GM12878 (cell line): Measurements from ENCODE around the gene TMEM14C. TPM values are rescaled to one million over a fixed set of nuclear protein-coding genes. Genes with fewer than 3 reads are reported as not detected.

Source experiments
- ATAC-seq: fragments of 200-7000 bp; cut with Tn5 transposase; 3 replicates; pipeline ENCODE4 v1.9.1; 2020; ENCODE audit warnings: mild to moderate bottlenecking, moderate library complexity
- BruUV-seq: library from RNA; stranded (reverse); fragments of 400-500 nt; replicated peaks from 2 replicates; lab custom pipeline; 2021; lab: Mats Ljungman, UMichigan
- CTCF ChIA-PET: fragments of 300-600 bp; sonication (Branson Sonifier 250); formaldehyde crosslinking; extraction: SDS; loops from one replicate; lab custom pipeline; 2021; ENCODE audit warnings: inconsistent platforms; lab: Yijun Ruan, JAX
- POLR2A ChIA-PET: fragments of 350-600 bp; formaldehyde crosslinking; extraction: SDS; loops from one replicate; lab custom pipeline; 2021; ENCODE audit warnings: inconsistent platforms; lab: Charles Lee
- RAD21 ChIA-PET: fragments of 300-600 bp; sonication (Branson Sonifier 250); formaldehyde crosslinking; loops from one replicate; lab custom pipeline; 2023; ENCODE audit warnings: antibody characterized with exemption; ENCODE audit not compliant: unreplicated experiment; lab: Charles Lee
- SMC1A ChIA-PET: fragments of 300-600 bp; sonication (Branson Sonifier 250); formaldehyde crosslinking; loops from one replicate; lab custom pipeline; 2023; ENCODE audit not compliant: unreplicated experiment, uncharacterized antibody; lab: Charles Lee
- DNase-seq: peaks from one replicate; pipeline ENCODE4 v3.0.0-alpha.2; 2011; ENCODE audit warnings: low read depth, low spot score
- FAIRE-seq: peaks from 3 replicates; lab custom pipeline; 2011; peaks lifted over from hg19 to GRCh38; lab: Jason Lieb, UNC
- H2AFZ ChIP-seq: 2 replicates; pipeline ENCODE4 v1.6.0; 2011; ENCODE audit warnings: low read depth, low read length, control low read depth; ENCODE audit not compliant: control insufficient read depth
- H3K27ac ChIP-seq: 2 replicates; pipeline ENCODE4 v1.5.1; 2011; ENCODE audit warnings: control low read depth; ENCODE audit not compliant: control insufficient read depth, insufficient read depth
- H3K27me3 ChIP-seq, 2 experiments: replicated peaks in 1 of 2; 2 replicates each; pipeline versions ENCODE4 v1.6.0 to v1.6.1; 2011; ENCODE audit warnings: low read length in 1 of 2; ENCODE audit not compliant: control insufficient read depth in 2 of 2, insufficient read depth in 2 of 2
- H3K36me3 ChIP-seq, 2 experiments: 2 replicates each; pipeline ENCODE4 v1.5.1; 2011; ENCODE audit warnings: low read length in 1 of 2; ENCODE audit not compliant: control insufficient read depth in 2 of 2, insufficient read depth in 2 of 2
- H3K4me1 ChIP-seq: 2 replicates; pipeline ENCODE4 v1.6.1; 2011; ENCODE audit warnings: mild to moderate bottlenecking, low read length, moderate library complexity, mixed read lengths; ENCODE audit not compliant: control insufficient read depth, insufficient read depth
- H3K4me2 ChIP-seq: 2 replicates; pipeline ENCODE4 v1.6.0; 2011; ENCODE audit warnings: control low read depth; ENCODE audit not compliant: control insufficient read depth, insufficient read depth
- H3K4me3 ChIP-seq: fragments of 200-600 bp; sonication (generic); 2 replicates; pipeline ENCODE4 v1.5.1; 2016
- H3K79me2 ChIP-seq: 2 replicates; pipeline ENCODE4 v1.6.0; 2011; ENCODE audit warnings: low read length; ENCODE audit not compliant: control insufficient read depth, insufficient read depth
- H3K9ac ChIP-seq: 2 replicates; pipeline ENCODE4 v1.8.0; 2011; ENCODE audit warnings: low read length, control low read depth, mixed read lengths; ENCODE audit not compliant: control insufficient read depth, insufficient read depth
- H3K9me3 ChIP-seq: replicated peaks from 3 replicates; pipeline ENCODE4 v1.5.1; 2011; ENCODE audit warnings: mild to moderate bottlenecking, low read length; ENCODE audit not compliant: control insufficient read depth, insufficient read depth
- H4K20me1 ChIP-seq: 2 replicates; pipeline ENCODE4 v1.6.0; 2011; ENCODE audit not compliant: control insufficient read depth, insufficient read depth
- CEBPZ ChIP-seq: fragments of 150-350 bp; IDR thresholded peaks from 2 replicates; pipeline ENCODE4 v1.6.1; 2016; ENCODE audit warnings: low read depth, low read length
- JUND ChIP-seq: IDR thresholded peaks from 2 replicates; pipeline ENCODE4 v1.6.1; 2012; ENCODE audit warnings: low read depth, mild to moderate bottlenecking, low read length, improper control_type of control experiment, moderate library complexity
- SP1 ChIP-seq: IDR thresholded peaks from one replicate; pipeline ENCODE4 v1.6.1; 2011; ENCODE audit warnings: low read depth, low read length
- SPI1 ChIP-seq: IDR thresholded peaks from 2 replicates; pipeline ENCODE4 v1.6.1; 2011; ENCODE audit warnings: low read depth, mild to moderate bottlenecking, low read length, moderate library complexity, borderline replicate concordance; ENCODE audit not compliant: insufficient read depth
- TAF1 ChIP-seq: IDR thresholded peaks from 2 replicates; pipeline ENCODE4 v1.6.1; 2011; ENCODE audit warnings: mild to moderate bottlenecking, low read depth, low read length, borderline replicate concordance
- WGBS: methylation state at CpG from one replicate; pipeline ENCODE4 v1.1.6; 2016; ENCODE audit warnings: low lambda C conversion rate; ENCODE audit not compliant: insufficient replicate concordance, insufficient coverage; ENCODE audit errors: missing lambda C conversion rate; 5-methylcytosine and 5-hydroxymethylcytosine counted together
- in situ Hi-C: fragments of 300-500 bp; cut with MboI; formaldehyde crosslinking; loops from 9 replicates; pipeline ENCODE4 v1.14.3; 2018; ENCODE audit warnings: mixed read lengths
- intact Hi-C: fragments of 100-400 bp; cut with micrococcal nuclease; formaldehyde crosslinking; loops from one replicate; pipeline ENCODE4 v1.14.2; 2022; ENCODE audit not compliant: unreplicated experiment
- polyA plus RNA-seq, 11 experiments: library from polyadenylated mRNA; depleted of rRNA in 4 of 11; unstranded in 6 of 11; stranded (reverse) in 5 of 11; fragments of >200 nt; fragmentation: Nextera tagmentation in 4 of 11; fragmentation: Illumina TruSeq in 1 of 11; extraction: Ambion mirVana in 4 of 11; extraction: Trizol in 1 of 11; gene quantifications; 1 replicate in 1 of 11; 2 replicates in 10 of 11; pipeline versions ENCODE4 v1.2.1 to v1.2.3, GENCODE V29; 2011 to 2016; ENCODE audit warnings: inconsistent platforms in 2 of 11, missing spikeins in 2 of 11, low read depth in 1 of 11
- total RNA-seq, 4 experiments: library from RNA; depleted of rRNA in 3 of 4; stranded (reverse); fragments of >200 nt in 3 of 4; fragmentation: Illumina TruSeq in 1 of 4; extraction: Trizol in 1 of 4; gene quantifications; 2 replicates each; pipeline versions ENCODE4 v1.2.1 to v1.2.3, GENCODE V29; 2013 to 2021
- TF ChIP-seq, protein P1 (sequence below): IDR thresholded peaks from 2 replicates; pipeline ENCODE4 v1.6.1; 2012; ENCODE audit warnings: low read depth, low read length, improper control_type of control experiment

The TMEM14C gene
- total and polyA plus RNA-seq, 10 of the 15 experiments (the other 5 are each of a cell fraction or from before 2014, with no cell fraction given) = 66.0 to 224 (median 134) TPM

DNA sequence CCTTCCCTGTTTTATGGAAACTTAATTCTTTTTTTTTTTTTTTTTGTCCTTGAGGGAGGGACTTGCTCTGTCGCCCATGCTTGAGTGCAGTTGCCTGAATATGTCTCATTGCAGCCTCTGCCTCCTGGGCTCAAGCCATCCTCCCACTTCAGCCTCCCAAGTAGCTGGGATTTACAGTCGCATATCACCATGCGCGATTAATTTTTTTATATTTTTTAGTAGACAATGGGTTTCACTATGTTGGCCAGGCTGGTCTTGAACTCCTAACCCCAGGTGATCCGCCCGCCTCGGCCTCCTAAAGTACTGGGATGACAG lies 654 bp downstream of the TMEM14C start (continued):
- TF ChIP-seq CEBPZ = no peak
- TF ChIP-seq, protein P1, sequence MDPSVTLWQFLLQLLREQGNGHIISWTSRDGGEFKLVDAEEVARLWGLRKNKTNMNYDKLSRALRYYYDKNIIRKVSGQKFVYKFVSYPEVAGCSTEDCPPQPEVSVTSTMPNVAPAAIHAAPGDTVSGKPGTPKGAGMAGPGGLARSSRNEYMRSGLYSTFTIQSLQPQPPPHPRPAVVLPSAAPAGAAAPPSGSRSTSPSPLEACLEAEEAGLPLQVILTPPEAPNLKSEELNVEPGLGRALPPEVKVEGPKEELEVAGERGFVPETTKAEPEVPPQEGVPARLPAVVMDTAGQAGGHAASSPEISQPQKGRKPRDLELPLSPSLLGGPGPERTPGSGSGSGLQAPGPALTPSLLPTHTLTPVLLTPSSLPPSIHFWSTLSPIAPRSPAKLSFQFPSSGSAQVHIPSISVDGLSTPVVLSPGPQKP = no peak
- TF ChIP-seq SPI1 = no peak
- TF ChIP-seq SP1 = no peak

- Histone ChIP-seq H3K4me2 (peak overlapping the region; percentile 7; the same call in 1 of the 2 replicates), H3K4me3 (no peak overlapping the region), H3K4me1 (no peaks in the 10 kb centered on the region; the same call in 1 of the 2 replicates), H2AFZ (no peak overlapping the region), H3K36me3 (peaks cover 0 to under 1% of the 10 kb centered on the region in 2 experiments; a peak in 1 of 4 replicates), H3K27me3 (no peaks in the 10 kb centered on the region), H3K9ac (no peak overlapping the region), H4K20me1 (no peaks in the 10 kb centered on the region), H3K27ac (no peak overlapping the region), H3K9me3 (no peaks in the 10 kb centered on the region), H3K79me2 (peaks cover 13% of the 10 kb centered on the region)
- ChIA-PET CTCF (no interaction called here), POLR2A (interaction anchor here (0.6 to 1.7 kb wide), 2 partner anchors 22 to 205 kb away, joined by 5 read pairs; partner anchors contain the start of gene TMEM14B), SMC1A (interaction anchor here (1.2 to 1.6 kb wide), 2 partner anchors 13 to 20 kb away, joined by 3 to 5 read pairs; no protein-coding TSS in a partner anchor), RAD21 (no interaction called here)
- ATAC-seq (no peak), DNase-seq (no peak), FAIRE-seq (no peak)
- TF ChIP-seq JUND (no peak), TAF1 (no peak)
- no TSS peak for BruUV-seq
- intact Hi-C loops = loop anchor here (10.0 kb wide), 1 partner anchor 190 kb away; no protein-coding TSS in a partner anchor
- in situ Hi-C loops = no loop called here
- 88% methylated on average over 6 of the region's 6 CpGs for WGBS
These were observed 2.2 kb downstream of the TMEM14C start for GRCh38 chr6:10725044-10725443.
